Left ventricle myocardium superior (tissue), 1 donor: ENCODE results near the gene CHERP. TPM values are rescaled to one million over a fixed set of nuclear protein-coding genes. Genes with fewer than 3 reads are reported as not detected.
A peak's percentile ranks its signal among the peaks of the same experiment; 100 is the strongest.
"Not testable (repeated sequence)": the region's sequence is repeated elsewhere in the genome, so short reads cannot be mapped to it uniquely, and the experiment has no call there.

Experiments used
- ATAC-seq: fragments of 200-7000 bp; cut with Tn5 transposase; one replicate; pipeline ENCODE4 v1.9.1; 2020; ENCODE audit warnings: mild to moderate bottlenecking, moderate library complexity
- DNase-seq: peaks from one replicate; pipeline ENCODE4 v3.0.0-alpha.2; 2020
- intact Hi-C: fragments of 100-400 bp; cut with micrococcal nuclease; formaldehyde crosslinking; loops from one replicate; pipeline ENCODE4 v1.11.0; 2022
- total RNA-seq: library from RNA; stranded (reverse); fragmentation: NEBNext Ultra II Directional; extraction: Animal tissue kit (Norgen Biotek cat#: 25700); gene quantifications from one replicate; pipeline ENCODE4 v1.2.1, GENCODE V29; 2021
- donor health status: DM: no; HTN: yes; CAD: no; lungs with severe emphysema.

The CHERP gene
- total RNA-seq, 1 donor from 2014 or later, result 19.1 TPM

DNA sequence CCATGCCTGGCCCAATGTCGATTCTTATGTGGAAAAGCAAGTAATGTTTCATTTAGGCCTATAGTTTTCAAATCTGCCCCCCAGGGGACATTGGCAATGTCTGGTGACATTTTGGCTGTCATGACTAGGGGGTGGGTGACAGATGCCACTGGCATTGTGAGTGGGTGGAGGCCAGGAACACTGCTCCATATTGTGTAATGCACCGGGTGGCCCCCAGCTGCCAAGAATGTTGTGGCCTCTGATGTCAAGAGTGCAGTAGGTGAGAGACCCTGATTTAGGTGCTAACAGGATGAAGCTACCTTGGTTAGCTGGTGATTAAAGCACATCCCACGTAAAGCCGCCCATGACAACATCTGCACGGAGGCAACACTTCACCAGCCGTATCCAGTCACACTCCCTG lies 35.3 kb downstream of the CHERP start:
- intact Hi-C loops, result no loop called here
- DNase-seq, result no peak
- no peak for ATAC-seq

DNA sequence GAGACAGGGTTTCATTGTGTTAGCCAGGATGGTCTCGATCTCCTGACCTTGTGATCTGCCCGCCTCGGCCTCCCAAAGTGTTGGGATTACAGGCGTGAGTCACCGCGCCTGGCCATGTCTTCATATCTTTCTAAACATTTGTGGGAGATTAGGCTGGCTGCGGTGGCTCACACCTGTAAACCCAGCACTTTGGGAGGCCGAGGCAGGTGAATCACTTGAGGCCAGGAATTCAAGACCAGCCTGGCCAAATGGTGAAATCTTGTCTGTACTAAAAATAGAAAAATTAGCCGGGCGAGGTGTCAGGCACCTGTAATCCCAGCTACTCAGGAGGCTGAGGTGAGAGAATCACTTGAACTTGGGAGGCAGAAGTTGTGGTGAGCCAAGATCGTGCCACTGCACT lies 36.1 kb downstream of the CHERP start:
- DNase-seq, ATAC-seq, intact Hi-C loops: not testable (repeated sequence)

DNA sequence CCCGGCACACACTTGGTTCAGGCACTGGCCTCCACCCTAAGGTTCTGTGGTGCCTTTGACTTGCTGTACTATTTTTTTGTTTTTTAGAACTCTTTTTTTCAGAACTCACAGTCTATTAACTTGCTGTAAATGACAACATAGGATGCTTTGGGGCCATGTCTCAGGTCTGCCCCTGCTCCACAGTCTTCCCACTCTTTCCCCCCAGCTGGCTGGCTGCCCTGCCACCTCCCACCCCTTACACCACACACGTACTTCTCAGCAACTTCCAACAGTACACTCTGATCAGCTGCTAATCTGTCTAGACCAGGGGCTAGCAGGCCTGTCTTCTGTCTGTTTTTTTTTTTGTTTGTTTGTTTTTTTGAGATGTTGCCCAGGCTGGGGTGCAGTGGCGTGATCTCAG lies 38.0 kb downstream of the CHERP start:
- ATAC-seq (no peak), DNase-seq (no peak)
- intact Hi-C loops, result no loop called here

DNA sequence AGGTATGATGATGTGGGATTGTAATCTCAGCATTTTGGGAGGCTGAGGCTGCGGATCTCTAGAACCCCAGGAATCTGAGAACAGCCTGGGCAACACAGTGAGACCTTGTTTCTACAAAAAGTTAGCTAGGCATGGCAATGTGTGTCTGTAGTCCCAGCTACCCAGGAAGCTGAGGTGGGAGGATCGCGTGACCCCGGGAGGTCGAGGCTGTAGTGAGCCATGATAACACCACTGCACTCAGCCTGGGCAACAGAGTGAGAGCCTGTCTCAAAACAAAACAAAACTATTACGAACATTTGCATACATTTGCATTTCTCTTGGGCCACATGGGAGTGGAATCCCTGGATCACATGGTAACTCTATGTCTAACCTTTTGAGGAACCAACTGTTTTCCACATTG lies 44.4 kb downstream of the CHERP start:
- DNase-seq (no peak), ATAC-seq (no peak)
- intact Hi-C loops, result no loop called here

- DNase-seq, result no peak
- intact Hi-C loops, result no loop called here
- no peak for ATAC-seq
These were observed 45.2 kb downstream of the CHERP start for GRCh38 chr19:16497042-16497441.

GRCh38 chr19:16496613-16496983 lies 45.6 kb downstream of the CHERP start:
- DNase-seq, result peak; percentile 54
- intact Hi-C loops, result no loop called here
- peak; percentile 20 for ATAC-seq

DNA sequence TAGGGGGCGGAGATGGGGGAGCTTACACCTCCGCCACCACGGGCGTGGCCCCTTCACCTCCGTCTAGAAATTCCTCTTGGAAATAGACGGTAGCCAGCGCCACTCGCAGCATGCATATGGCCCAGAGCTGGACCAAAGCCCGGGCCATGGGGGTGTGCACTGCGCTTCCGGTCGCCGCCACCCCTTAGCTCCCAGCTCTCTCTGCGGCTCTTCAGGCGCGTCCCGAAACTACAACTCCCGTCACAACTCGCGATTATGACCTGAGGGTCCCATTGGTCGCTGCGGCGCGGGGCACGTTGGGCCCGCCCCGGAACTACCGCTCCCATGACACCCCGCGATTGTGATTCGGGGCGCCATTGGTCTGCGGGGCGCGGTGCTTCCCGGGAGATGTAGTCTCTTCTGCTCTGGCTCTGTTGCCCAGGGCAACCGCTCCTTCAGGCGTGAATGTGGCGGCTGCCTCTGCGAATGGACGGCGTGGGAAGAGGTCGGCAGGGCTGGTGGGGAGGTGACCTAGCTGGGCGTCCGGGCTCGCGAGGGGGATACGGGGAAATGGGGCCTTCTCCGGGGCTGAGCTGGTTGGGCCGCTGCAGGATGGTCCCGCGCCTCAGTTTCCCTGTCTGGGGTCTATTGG lies 46.1 kb downstream of the CHERP start, which contains the start of the genes C19orf44 and CALR3:
Gene C19orf44 (plus strand): TSS at position 413 of the 631 bp plus-strand sequence. CDS start 4,399 bp downstream, outside the sequence.
Gene CALR3 (minus strand): TSS at position 186 of the 631 bp plus-strand sequence. CDS start 38 bp downstream, at position 148.
- DNase-seq (peak; percentile 99), ATAC-seq (peak; percentile 99)
- intact Hi-C loops, result no loop called here

DNA sequence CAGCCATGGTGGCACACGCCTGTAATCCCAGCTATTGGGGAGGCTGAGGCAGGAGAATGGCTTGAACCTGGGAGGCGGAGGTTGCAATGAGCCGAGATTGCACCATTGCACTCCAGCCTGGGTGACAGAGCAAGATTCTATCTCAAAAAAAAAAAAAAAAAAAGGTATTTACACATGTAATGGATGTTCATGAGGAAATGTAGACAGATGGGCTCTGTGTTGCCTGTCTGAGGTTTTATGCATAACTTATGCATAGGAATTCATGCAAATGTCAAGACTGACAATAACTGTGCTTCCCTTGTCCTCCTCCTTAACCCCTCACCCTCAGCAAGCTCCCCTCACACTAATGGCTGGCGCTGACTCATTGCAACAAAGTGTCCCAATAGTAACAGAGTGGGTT lies 55.8 kb downstream of the CHERP start:
- DNase-seq, intact Hi-C loops, ATAC-seq: not testable (repeated sequence)

DNA sequence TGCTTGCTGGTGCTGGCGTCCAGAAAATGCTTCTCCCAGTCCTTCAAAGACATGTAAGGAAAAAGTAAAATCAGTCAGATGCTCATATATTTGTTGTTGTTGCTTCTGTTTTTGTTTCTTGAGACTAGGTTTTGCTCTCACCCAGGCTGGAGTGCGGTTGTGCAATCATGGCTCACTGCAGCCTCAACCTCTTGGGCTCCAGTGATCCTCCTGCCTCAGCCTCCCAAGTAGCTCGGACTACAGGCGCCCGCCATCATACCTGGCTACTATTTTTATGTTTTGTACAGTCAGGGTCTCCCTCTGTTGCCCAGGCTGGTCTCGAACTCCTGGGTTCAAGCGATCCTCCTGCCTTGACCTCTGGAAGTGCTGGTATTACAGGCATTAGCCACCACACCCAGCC lies 59.5 kb downstream of the CHERP start:
- intact Hi-C loops, result no loop called here
- ATAC-seq (no peak), DNase-seq (no peak)

- ATAC-seq (no peak), DNase-seq (no peak)
These were observed 64.9 kb downstream of the CHERP start for GRCh38 chr19:16477311-16477710.

DNA sequence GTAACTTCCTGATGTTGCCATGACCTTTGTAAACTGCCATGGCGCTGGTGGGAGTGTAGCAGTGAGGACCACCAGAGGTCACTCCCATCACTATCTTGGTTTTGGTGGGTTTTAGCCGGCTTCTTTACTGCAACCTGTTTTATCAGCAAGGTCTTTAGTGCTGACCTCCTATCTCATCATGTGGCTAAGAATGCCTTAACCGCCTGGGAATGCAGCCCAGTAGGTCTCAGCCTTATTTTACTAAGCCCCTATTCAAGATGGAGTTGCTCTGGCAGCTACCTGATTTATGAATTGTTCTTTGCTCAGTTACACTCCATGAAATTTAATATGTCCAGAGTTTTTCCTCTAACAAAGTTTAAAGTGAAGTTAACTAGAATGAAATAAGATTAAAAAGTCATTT lies 65.8 kb downstream of the CHERP start:
- ATAC-seq (no peak), DNase-seq (no peak)
- intact Hi-C loops, result no loop called here

More at GRCh38 chr19:16477311-16477710, 64.9 kb downstream of the CHERP start:
- intact Hi-C loops, result no loop called here

DNA sequence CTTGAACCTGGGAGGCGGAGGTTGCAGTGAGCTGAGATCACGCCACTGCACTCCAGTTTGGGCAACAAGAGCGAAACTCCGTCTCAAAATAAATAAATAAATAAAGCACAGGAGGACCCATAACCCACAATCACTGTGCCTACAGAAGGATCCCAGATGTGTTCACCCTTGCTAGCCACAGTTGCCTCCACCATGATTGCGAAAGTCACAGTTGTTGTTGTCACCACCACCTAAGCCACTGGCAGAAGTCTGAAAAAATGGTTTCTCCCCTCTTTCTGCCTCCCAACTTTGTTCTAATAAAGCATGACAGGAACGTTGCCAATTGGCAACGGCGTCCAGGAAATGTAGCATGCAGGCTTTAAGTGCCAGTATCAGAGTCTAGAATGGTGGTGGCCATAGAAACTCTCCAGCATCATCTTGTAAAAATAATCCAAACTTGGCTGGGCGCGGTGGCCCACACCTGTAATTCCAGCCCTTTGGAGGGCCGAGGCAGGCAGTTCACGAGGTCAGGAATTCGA lies 68.3 kb downstream of the CHERP start:
- intact Hi-C loops, result no loop called here
- ATAC-seq, result no peak
- no peak for DNase-seq

GRCh38 chr19:16472992-16473391 lies 69.2 kb downstream of the CHERP start:
- ATAC-seq, result no peak
- intact Hi-C loops, result no loop called here
- DNase-seq, result no peak

GRCh38 chr19:16472559-16472899 lies 69.7 kb downstream of the CHERP start:
- intact Hi-C loops, ATAC-seq, DNase-seq: not testable (repeated sequence)

DNA sequence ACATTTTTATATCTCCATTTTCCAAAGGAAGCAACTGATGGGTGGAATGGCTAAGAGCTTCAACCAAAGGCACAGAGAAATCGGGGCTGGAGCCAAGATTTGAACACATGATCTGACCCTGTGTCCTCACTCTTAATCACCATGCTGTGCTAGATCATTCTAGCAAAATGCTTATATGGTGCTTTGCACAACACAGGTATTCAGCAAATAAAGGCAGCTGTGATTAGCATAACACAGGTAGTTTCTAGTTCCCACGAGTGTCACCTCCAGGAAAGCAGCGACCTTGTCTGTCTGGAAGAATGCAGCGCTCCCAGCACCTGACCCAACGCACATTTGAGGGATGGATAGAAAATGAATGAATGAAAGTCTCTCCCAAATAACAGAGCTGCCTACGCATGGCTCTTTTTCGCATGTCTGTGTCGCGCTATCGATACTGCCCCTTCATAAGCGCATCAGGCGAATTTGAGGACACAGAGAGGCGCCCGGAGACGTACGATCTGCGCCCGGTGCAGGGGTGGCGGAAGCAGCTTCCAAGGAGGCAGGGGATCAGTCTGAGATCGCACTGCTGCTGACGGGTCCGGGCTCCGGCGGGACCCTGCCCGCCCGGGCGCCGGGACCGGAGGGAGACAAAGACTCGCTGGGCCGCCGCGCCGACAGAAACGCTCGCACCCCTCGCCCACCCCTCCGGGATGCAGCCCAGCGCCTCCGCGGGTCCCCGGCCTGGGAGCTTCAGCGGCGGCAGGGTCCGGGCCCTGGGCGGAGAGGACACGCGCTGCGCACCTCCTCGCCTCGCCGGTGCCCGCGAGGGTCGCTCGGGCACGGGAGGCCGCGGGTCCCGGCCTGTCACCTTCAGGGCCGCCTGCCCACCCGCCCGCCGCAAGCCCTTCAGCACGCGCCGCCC lies 71.1 kb downstream of the CHERP start:
- peak; percentile 44 for DNase-seq
- intact Hi-C loops, result no loop called here
- ATAC-seq, result peak; percentile 1

- intact Hi-C loops, result no loop called here
- no peak for ATAC-seq
- no peak for DNase-seq
These were observed 71.7 kb downstream of the CHERP start for GRCh38 chr19:16470541-16470910.
